HCT116 (cell line): ENCODE results near the gene RHEX.

Source experiments
- CTCF ChIP-seq, 3 experiments: fragments of 200-600 bp in 1 of 3; sonication (generic) in 1 of 3; IDR thresholded peaks in 2 of 3; conservative IDR thresholded peaks in 1 of 3; 2 replicates each; pipeline ENCODE4 v1.5.1; 2012 to 2017; ENCODE audit warnings: low read depth in 2 of 3, low read length in 2 of 3, antibody characterized with exemption in 1 of 3, borderline replicate concordance in 1 of 3, control low read depth in 1 of 3, mild to moderate bottlenecking in 1 of 3, mixed read lengths in 1 of 3, mixed run types in 1 of 3, moderate library complexity in 1 of 3; ENCODE audit not compliant: insufficient read depth in 1 of 3
- EZH2 ChIP-seq: fragments of 200-600 bp; sonication (generic); IDR thresholded peaks from 2 replicates; pipeline ENCODE4 v1.6.1; 2017; ENCODE audit warnings: antibody characterized with exemption, mixed run types
- JUND ChIP-seq: IDR thresholded peaks from 2 replicates; pipeline ENCODE4 v1.6.1; 2012
- POLR2A ChIP-seq: IDR thresholded peaks from 2 replicates; pipeline ENCODE4 v1.7.0; 2011; ENCODE audit warnings: borderline replicate concordance; ENCODE audit not compliant: insufficient read depth, insufficient read length; ENCODE audit errors: extremely low read depth
- POLR2AphosphoS5 ChIP-seq: IDR thresholded peaks from 2 replicates; pipeline ENCODE4 v1.6.1; 2011; ENCODE audit warnings: mild to moderate bottlenecking, low read depth, low read length, moderate library complexity
- REST ChIP-seq: IDR thresholded peaks from 2 replicates; pipeline ENCODE4 v1.6.1; 2012; ENCODE audit warnings: low read depth

GRCh38 chr1:206142770-206143169 lies 89.8 kb downstream of the RHEX start:
- TF ChIP-seq CTCF (IDR thresholded peaks at IDR 0.05 in 2 of 3, conservative IDR thresholded peaks at IDR 0.05 in 1 of 3; ENCODE audit: borderline replicate concordance in 1 of 3, insufficient read depth in 1 of 3, low read depth in 2 of 3, low read length in 2 of 3), result no peak
- TF ChIP-seq POLR2A, result no peak
- no peak for TF ChIP-seq POLR2AphosphoS5
- no peak for TF ChIP-seq EZH2
- TF ChIP-seq JUND, result no peak
- TF ChIP-seq REST, result no peak
